Measurements from ENCODE around the gene HLF.
"Not testable (repeated sequence)": the region's sequence is repeated elsewhere in the genome, so short reads cannot be mapped to it uniquely, and the experiment has no call there.

HLF gene

GRCh38 chr17:55312852-55313251 lies 48.1 kb downstream of the HLF start:
- DNase-seq (ENCODE audit: low read depth), result no peak

DNA sequence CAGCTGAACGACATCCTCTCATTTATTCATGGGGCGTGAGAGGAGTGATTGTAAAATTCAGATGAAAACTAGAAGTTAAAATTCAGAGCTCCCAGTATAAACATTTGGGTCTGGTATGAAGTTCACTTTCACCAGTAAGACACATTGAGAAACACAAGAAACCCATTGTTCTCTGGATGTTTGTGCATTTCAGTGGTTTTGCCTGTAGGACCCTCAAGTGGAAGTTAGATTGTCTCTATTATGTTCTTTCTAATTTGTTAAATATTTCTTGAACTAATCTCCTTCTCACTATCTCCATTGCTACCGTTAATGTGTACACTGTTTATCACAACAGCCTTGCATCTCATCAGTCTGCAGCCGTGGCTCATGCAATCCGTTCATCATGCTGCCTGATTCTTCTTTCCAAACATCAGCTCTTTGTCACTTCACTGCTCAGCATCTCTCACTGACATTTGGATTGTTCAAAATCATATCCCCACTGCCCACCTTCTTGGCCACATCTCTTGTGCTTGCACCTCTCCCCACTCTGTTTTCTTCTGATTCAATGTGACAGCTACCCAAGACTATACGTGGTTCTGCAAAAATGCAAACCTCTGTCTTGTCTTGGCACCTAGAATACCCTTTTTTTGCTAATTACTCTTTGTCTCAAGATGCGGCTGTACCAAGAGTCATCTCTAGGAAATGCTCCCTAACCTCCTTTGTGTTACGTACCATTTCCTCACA lies 49.5 kb downstream of the HLF start:
- no peak for DNase-seq (ENCODE audit: low read depth)

DNA sequence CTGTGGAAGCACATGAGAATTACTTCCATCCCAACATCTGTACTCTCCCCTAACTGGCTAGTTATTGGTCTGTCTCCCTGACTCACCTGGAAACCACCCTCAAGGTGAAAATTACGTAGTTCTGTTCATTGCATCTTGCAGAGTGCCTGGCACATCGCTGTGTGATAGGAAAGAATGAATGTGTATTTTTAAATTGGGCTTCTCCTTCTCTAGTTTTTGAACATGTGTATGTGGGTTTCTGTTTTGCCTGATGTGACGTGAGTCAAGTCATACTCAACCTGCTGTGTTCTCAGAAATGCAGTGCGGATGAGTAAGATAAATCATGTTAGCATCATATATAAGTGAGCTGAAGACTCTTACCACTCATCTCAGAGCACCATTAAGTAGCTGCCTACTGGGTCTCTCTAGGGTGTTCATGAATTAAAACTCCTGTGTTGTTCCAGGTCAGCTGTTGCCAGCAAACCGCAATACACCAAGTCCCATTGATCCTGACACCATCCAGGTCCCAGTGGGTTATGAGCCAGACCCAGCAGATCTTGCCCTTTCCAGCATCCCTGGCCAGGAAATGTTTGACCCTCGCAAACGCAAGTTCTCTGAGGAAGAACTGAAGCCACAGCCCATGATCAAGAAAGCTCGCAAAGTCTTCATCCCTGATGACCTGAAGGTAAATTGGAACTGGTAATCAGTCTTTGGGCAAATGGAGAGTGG lies 50.2 kb downstream of the HLF start:
- DNase-seq (ENCODE audit: low read depth), result no peak

DNA sequence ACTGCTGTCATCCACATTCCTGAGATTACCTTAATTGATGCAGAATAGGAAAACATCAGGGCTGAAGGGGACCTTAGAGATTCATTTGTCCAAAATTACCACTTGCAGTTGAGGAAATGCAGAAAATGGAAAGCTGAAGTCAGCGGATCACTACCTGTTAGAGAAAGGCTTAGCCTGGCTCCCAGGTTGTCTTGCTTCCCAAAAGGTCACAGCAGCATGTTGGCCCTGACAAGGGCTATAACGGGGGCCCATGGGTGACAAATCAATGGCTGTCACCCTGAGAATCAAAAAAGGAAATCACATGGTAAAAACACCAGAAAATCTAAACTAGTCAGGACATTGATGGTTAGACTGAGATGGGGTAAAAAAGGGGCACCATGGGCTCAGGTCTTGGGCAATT lies 51.7 kb downstream of the HLF start:
- no peak for DNase-seq (ENCODE audit: low read depth)

DNA sequence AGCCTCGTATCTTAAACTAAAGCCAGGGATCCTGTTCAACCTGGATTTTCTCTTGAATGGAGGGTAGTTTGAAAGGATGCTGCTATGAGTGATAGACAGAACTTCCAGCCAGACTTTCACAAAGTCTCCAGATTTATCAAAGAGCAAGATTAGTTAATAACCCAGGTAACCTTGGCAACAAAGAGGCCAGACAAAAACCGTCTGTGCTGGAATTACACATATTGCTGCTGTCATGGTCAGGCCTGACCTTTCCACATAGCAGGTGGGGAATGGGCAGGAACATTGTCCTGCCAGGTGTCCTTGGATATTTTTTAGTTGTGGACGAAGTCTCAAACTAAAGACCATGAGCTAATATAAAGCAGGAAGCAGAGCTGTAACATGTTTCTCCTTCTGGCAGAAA lies 52.5 kb downstream of the HLF start:
- no peak for DNase-seq (ENCODE audit: low read depth)

GRCh38 chr17:55318081-55318480 lies 53.3 kb downstream of the HLF start:
- DNase-seq (ENCODE audit: low read depth), result no peak

DNA sequence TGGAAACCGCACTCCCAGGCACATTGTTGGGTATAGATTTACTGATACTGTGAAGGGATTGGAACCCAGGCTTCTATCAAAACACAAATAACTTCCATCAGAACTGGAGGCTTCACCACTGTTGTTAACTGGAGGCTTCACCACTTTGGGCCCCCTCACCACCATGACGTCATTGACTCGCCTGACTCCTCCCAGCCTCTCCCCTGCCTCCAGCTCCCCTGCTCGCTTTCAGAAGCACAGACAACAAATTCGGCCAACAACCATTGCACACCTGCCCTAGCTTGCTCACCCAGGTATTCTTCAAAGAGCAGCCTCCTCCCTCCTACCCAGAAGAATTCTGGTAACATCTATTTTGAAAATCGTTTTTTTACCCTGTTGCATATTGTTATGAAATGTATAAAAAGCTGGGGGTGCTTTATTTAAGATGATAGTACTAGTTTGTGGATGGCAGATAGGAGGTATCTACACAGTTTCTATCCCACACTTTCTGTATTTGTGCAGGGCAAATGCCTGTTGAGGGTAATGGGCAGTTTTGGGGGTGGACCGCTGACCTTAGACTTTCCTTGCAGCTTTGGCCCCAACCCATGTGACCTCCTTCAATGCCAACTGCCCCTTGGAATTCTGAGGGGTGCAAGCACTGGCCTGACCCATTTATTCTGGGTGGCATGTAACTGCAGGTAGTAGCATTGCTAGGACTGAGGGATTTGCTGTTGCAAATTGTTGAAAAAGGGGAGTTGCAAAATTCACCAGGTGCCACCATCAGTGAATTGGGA lies 54.1 kb downstream of the HLF start:
- DNase-seq (ENCODE audit: low read depth), result no peak

- DNase-seq (ENCODE audit: low read depth), result no peak
Observed at GRCh38 chr17:55319933-55320593, 55.3 kb downstream of the HLF start.

DNA sequence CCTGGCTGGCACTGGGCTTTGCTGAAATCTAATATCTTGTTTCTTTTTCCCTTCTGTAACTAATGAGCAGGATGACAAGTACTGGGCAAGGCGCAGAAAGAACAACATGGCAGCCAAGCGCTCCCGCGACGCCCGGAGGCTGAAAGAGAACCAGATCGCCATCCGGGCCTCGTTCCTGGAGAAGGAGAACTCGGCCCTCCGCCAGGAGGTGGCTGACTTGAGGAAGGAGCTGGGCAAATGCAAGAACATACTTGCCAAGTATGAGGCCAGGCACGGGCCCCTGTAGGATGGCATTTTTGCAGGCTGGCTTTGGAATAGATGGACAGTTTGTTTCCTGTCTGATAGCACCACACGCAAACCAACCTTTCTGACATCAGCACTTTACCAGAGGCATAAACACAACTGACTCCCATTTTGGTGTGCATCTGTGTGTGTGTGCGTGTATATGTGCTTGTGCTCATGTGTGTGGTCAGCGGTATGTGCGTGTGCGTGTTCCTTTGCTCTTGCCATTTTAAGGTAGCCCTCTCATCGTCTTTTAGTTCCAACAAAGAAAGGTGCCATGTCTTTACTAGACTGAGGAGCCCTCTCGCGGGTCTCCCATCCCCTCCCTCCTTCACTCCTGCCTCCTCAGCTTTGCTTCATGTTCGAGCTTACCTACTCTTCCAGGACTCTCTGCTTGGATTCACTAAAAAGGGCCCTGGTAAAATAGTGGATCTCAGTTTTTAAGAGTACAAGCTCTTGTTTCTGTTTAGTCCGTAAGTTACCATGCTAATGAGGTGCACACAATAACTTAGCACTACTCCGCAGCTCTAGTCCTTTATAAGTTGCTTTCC lies 56.0 kb downstream of the HLF start:
- DNase-seq (ENCODE audit: low read depth), result no peak

GRCh38 chr17:55321427-55322060 lies 56.8 kb downstream of the HLF start:
- DNase-seq (ENCODE audit: low read depth), result no peak

DNA sequence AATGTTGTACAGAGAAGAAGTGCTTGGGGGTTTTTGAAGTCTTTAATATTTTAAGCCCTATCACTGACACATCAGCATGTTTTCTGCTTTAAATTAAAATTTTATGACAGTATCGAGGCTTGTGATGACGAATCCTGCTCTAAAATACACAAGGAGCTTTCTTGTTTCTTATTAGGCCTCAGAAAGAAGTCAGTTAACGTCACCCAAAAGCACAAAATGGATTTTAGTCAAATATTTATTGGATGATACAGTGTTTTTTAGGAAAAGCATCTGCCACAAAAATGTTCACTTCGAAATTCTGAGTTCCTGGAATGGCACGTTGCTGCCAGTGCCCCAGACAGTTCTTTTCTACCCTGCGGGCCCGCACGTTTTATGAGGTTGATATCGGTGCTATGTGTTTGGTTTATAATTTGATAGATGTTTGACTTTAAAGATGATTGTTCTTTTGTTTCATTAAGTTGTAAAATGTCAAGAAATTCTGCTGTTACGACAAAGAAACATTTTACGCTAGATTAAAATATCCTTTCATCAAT lies 57.8 kb downstream of the HLF start:
- no peak for DNase-seq (ENCODE audit: low read depth)

DNA sequence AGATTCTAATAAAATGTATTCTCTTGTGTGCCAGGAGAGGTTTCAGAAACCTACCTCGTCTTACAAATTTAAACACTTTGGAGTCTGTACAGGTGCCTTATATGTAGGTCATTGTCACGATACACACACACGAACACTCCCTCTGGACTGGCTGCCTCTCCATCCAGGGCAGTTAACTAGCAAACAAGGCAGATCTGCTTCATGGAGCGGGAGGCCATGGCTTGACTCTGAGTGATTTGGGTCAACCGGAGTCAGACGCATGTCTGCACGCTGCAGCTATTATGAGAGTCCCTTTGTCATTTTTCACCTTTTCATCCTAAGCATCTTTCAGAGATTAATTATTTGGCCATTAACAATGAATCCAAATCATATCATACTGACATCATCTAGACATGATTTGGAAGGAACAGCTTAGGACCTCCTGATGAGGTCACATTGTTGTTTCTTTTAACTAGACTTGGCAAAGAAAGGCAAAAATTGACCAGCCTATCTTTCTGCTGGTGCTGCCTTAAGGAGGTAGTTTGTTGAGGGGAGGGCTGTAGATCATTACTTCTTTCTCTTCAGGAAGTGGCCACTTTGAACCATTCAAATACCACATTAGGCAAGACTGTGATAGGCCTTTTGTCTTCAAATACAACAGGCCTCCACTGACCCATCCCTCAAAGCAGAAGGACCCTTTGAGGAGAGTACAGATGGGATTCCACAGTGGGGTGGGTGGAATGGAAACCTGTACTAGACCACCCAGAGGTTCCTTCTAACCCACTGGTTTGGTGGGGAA lies 58.9 kb downstream of the HLF start:
- DNase-seq (ENCODE audit: low read depth), result no peak

DNA sequence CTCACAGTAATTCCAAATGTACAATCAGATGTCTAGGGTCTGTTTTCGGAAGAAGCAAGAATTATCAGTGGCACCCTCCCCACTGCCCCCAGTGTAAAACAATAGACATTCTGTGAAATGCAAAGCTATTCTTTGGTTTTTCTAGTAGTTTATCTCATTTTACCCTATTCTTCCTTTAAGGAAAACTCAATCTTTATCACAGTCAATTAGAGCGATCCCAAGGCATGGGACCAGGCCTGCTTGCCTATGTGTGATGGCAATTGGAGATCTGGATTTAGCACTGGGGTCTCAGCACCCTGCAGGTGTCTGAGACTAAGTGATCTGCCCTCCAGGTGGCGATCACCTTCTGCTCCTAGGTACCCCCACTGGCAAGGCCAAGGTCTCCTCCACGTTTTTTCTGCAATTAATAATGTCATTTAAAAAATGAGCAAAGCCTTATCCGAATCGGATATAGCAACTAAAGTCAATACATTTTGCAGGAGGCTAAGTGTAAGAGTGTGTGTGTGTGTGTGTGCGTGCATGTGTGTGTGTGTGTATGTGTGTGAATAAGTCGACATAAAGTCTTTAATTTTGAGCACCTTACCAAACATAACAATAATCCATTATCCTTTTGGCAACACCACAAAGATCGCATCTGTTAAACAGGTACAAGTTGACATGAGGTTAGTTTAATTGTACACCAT lies 59.7 kb downstream of the HLF start:
- no peak for DNase-seq (ENCODE audit: low read depth)

DNA sequence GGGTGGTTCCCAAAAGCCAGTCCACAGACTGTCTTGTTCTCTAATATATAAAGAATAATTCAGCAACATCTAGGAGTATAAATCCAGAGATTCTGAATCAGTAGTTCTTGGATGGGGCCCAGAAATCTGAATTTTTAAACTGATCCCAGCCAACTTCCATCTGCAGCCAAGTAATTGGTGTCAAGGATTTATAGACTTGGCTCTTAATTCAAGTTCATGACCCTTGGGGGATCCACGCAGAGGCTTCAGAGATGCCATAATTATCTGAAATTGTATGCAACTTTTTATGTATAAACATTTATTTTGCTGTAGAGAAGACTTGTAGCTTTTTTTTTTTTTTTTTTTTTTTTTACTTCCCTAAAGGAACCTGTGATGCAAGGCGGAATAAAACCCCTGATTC lies 60.6 kb downstream of the HLF start:
- DNase-seq (ENCODE audit: low read depth), result no peak

DNA sequence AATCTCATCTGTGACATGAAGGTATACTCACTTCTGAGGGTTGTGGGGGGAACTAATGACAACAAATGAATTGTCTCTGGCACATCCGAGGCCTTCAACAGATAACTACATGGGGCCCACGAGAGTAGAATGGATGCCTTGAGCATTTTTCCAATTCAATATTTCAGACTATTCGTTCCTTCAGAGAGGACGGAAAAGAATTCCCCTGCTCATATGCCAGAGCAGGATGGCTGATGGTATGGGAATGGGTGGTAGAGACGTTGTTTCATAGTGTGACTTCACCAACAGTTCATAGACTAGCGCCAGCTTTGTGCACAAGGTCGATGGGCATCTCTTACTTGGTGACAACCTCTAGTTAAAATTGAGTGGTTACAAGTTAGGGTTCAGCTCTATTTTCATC lies 61.3 kb downstream of the HLF start:
- no peak for DNase-seq (ENCODE audit: low read depth)

- DNase-seq (ENCODE audit: low read depth), result no peak
Observed at GRCh38 chr17:55327225-55328088, 62.7 kb downstream of the HLF start.

GRCh38 chr17:55328514-55328913 lies 63.8 kb downstream of the HLF start:
- not testable (repeated sequence) for DNase-seq (ENCODE audit: low read depth)

DNA sequence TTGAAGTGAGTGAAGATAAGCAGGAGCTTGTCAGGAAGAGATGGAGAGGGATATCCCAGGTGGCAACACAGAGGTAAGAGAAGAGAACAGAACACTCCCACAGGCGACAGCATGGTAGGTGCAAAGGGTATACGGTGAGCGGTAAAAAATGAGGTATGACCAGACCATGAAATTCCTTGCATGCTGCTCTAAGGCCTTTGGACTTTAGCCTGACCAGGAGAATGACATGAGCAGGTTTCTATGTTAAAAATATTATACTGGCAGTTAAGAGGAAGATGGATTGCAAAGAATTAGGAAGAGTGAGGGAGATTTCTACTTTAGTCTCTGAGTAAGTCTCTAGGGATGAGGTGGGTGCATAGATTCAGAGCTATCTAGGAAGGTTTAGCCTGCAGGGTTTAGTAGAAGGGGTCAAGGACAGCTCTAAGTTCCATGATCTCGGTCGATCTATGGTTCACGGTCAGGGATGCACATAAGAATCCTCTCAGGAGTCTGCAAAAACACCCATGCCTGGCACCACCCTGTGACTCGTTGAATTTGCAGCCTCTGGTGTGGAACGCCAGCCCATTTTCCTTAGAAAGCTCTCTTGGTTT lies 65.7 kb downstream of the HLF start:
- no peak for DNase-seq (ENCODE audit: low read depth)

All from activated T-helper 1 cell treated with Interleukin-2 at 50 U/mL for 16 hours (primary cell).